Measurements from ENCODE around the gene MECP2. TPM values are rescaled to one million over a fixed set of nuclear protein-coding genes. Genes with fewer than 3 reads are reported as not detected.
A peak's percentile ranks its signal among the peaks of the same experiment; 100 is the strongest.

MECP2 gene
- total RNA-seq, 1 donor from 2014 or later = 43.7 TPM

GRCh38 chrX:154140206-154140605 is 42.7 kb upstream of the MECP2 start:
- no peak for DNase-seq (ENCODE audit: extremely low spot score, unreplicated experiment)
- H3K9me3 Mint-ChIP-seq (ENCODE audit: unreplicated experiment) = no peaks in the 10 kb centered on the region
- H3K27ac Mint-ChIP-seq (ENCODE audit: unreplicated experiment) = no peak overlapping the region
- H3K27me3 Mint-ChIP-seq (ENCODE audit: unreplicated experiment) = peaks cover 5% of the 10 kb centered on the region
- TF ChIP-seq, protein P1, sequence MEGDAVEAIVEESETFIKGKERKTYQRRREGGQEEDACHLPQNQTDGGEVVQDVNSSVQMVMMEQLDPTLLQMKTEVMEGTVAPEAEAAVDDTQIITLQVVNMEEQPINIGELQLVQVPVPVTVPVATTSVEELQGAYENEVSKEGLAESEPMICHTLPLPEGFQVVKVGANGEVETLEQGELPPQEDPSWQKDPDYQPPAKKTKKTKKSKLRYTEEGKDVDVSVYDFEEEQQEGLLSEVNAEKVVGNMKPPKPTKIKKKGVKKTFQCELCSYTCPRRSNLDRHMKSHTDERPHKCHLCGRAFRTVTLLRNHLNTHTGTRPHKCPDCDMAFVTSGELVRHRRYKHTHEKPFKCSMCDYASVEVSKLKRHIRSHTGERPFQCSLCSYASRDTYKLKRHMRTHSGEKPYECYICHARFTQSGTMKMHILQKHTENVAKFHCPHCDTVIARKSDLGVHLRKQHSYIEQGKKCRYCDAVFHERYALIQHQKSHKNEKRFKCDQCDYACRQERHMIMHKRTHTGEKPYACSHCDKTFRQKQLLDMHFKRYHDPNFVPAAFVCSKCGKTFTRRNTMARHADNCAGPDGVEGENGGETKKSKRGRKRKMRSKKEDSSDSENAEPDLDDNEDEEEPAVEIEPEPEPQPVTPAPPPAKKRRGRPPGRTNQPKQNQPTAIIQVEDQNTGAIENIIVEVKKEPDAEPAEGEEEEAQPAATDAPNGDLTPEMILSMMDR (IDR thresholded peaks at IDR 0.05) = no peak
- no peak overlapping the region for H3K4me3 Mint-ChIP-seq (ENCODE audit: unreplicated experiment)
- no peaks in the 10 kb centered on the region for H3K4me1 Mint-ChIP-seq (ENCODE audit: unreplicated experiment)
- no peaks in the 10 kb centered on the region for H3K36me3 Mint-ChIP-seq (ENCODE audit: unreplicated experiment)

DNA sequence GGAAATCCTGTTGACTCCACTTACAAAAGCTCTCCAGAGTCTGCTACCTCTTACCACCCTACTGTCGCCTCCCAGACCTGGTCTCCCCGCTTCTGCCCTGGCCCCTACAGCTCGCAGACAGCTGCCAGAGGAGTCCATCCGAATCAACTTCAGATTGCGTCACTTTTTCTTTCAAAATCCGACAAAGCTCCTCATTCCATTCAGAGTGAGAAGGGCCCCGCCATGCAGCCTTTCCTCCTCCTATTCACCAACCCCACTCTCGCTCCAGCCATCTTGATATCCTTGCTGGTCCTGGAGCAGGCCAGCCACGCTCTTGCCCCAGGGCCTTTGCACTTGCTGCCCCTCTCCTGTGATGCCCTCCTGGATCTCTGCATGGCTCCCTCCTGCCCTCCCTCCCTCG is 41.3 kb upstream of the MECP2 start:
- H3K9me3 Mint-ChIP-seq (ENCODE audit: unreplicated experiment) = no peaks in the 10 kb centered on the region
- H3K4me3 Mint-ChIP-seq (ENCODE audit: unreplicated experiment) = no peak overlapping the region
- no peaks in the 10 kb centered on the region for H3K36me3 Mint-ChIP-seq (ENCODE audit: unreplicated experiment)
- H3K4me1 Mint-ChIP-seq (ENCODE audit: unreplicated experiment) = no peaks in the 10 kb centered on the region
- no peak for DNase-seq (ENCODE audit: extremely low spot score, unreplicated experiment)
- H3K27ac Mint-ChIP-seq (ENCODE audit: unreplicated experiment) = no peak overlapping the region
- TF ChIP-seq, protein P1 (IDR thresholded peaks at IDR 0.05) = no peak
- peaks cover 5% of the 10 kb centered on the region for H3K27me3 Mint-ChIP-seq (ENCODE audit: unreplicated experiment)

DNA sequence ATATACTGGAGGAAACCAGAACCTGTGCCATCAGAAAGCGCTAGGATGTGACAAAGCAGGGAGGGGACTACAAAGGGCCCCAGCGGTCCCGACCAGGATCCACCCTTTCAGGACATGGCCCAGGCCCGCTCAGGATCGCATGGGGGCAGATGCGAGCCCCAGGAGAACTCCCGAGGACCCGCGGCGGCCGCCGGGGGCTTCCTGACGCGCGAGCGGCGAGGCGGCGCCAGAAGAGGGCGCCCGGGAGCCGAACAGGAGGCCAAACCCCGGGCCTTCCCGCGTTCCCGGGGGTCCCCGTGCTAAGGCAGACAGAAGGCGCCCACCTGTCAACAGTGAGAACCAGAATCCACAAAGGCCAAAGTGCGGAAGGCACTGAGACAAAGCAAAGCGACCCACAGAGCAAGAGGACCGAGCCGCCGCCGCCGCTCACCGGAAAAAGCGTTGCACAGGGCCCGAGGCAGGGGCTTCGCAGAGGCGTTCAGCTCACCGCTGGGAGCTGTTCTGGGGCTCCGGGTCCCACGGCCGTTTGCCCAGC is 39.2 kb upstream of the MECP2 start:
- Mint-ChIP-seq H3K4me3 (ENCODE audit: unreplicated experiment) (peak overlapping the region; percentile 77), H3K36me3 (ENCODE audit: unreplicated experiment) (no peaks in the 10 kb centered on the region), H3K9me3 (ENCODE audit: unreplicated experiment) (peaks cover 4% of the 10 kb centered on the region), H3K27ac (ENCODE audit: unreplicated experiment) (no peak overlapping the region), H3K4me1 (ENCODE audit: unreplicated experiment) (no peaks in the 10 kb centered on the region), H3K27me3 (ENCODE audit: unreplicated experiment) (peaks cover 5% of the 10 kb centered on the region)
- TF ChIP-seq, protein P1 (IDR thresholded peaks at IDR 0.05) = peak; percentile 79
- peak; percentile 90 for DNase-seq (ENCODE audit: extremely low spot score, unreplicated experiment)

DNA sequence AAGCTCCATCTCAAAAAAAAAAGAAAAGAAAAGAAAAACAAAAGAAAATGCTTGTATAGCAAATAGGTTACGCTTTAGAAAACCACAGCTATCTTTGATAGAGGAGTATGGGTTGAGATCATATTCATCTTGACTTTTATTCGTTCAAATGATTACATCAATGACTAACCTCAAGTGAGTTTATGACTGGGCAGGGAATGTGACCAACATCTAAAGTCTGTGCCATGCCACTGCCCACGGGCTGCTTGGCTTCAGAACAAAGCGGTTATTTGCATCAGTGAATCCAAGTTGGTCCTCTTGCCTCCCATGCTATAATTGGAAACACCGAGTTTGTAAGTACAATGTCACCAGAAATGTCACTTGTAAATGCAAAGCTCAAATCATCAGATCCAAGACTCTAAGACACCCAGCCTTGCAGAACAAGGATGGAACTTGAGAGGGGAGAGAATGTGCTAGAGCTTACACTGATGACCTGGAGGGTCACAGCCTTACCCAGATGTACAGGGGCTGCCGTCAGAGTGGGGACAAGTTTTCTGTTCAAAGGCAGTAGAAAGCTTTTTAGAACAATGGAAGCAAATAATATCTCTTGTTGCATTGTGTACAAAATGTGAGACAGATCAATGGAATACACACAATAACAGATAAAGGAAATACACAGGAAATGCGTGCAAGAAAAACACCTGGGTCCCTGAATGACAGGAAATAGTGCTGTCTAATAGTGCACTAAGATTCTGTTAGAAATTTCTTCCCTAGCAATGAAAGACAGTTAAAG is 38.1 kb upstream of the MECP2 start:
- TF ChIP-seq, protein P1 (IDR thresholded peaks at IDR 0.05) = no peak
- Mint-ChIP-seq H3K9me3 (ENCODE audit: unreplicated experiment) (peaks cover 4% of the 10 kb centered on the region), H3K4me1 (ENCODE audit: unreplicated experiment) (no peaks in the 10 kb centered on the region), H3K27me3 (ENCODE audit: unreplicated experiment) (peaks cover 5% of the 10 kb centered on the region), H3K36me3 (ENCODE audit: unreplicated experiment) (no peaks in the 10 kb centered on the region), H3K4me3 (ENCODE audit: unreplicated experiment) (no peak overlapping the region), H3K27ac (ENCODE audit: unreplicated experiment) (no peak overlapping the region)
- no peak for DNase-seq (ENCODE audit: extremely low spot score, unreplicated experiment)

- TF ChIP-seq, protein P1 (IDR thresholded peaks at IDR 0.05) = no peak
- Mint-ChIP-seq H3K36me3 (ENCODE audit: unreplicated experiment) (no peaks in the 10 kb centered on the region), H3K27ac (ENCODE audit: unreplicated experiment) (no peak overlapping the region)
These were observed 34.8 kb upstream of the MECP2 start for GRCh38 chrX:154132366-154132765.

More at GRCh38 chrX:154132366-154132765, 34.8 kb upstream of the MECP2 start:
- no peaks in the 10 kb centered on the region for H3K4me1 Mint-ChIP-seq (ENCODE audit: unreplicated experiment)
- H3K9me3 Mint-ChIP-seq (ENCODE audit: unreplicated experiment) = peaks cover 4% of the 10 kb centered on the region
- DNase-seq (ENCODE audit: extremely low spot score, unreplicated experiment) = no peak
- no peak overlapping the region for H3K4me3 Mint-ChIP-seq (ENCODE audit: unreplicated experiment)
- peaks cover 5% of the 10 kb centered on the region for H3K27me3 Mint-ChIP-seq (ENCODE audit: unreplicated experiment)
